DMS53 (cell line): ENCODE results near the gene THADA.
A peak's percentile ranks its signal among the peaks of the same experiment; 100 is the strongest.
"Not testable (repeated sequence)": the region's sequence is repeated elsewhere in the genome, so short reads cannot be mapped to it uniquely, and the experiment has no call there.

ENCODE experiments used
- DNase-seq: peaks from one replicate; lab custom pipeline; 2025; lab: John Stamatoyannopoulos, UW

THADA gene

GRCh38 chr2:43387092-43388062, 208.5 kb downstream of the THADA start:
- peak; percentile 27 for DNase-seq

GRCh38 chr2:43386679-43387078, 209.2 kb downstream of the THADA start:
- not testable (repeated sequence) for DNase-seq

- no peak for DNase-seq
Measured at GRCh38 chr2:43384143-43384542, 211.7 kb downstream of the THADA start.

GRCh38 chr2:43383533-43383932, 212.3 kb downstream of the THADA start:
- no peak for DNase-seq

GRCh38 chr2:43379494-43379893, 216.3 kb downstream of the THADA start:
- DNase-seq = no peak

GRCh38 chr2:43377327-43377726, 218.5 kb downstream of the THADA start:
- no peak for DNase-seq

- DNase-seq = no peak
Measured at GRCh38 chr2:43376523-43377198, 219.2 kb downstream of the THADA start.

GRCh38 chr2:43375746-43376522, 219.9 kb downstream of the THADA start:
- DNase-seq = no peak

- DNase-seq = no peak
Measured at GRCh38 chr2:43372416-43373081, 223.3 kb downstream of the THADA start.

- DNase-seq = peak; percentile 12
Measured at GRCh38 chr2:43370705-43371104, 225.1 kb downstream of the THADA start.

GRCh38 chr2:43370146-43370545, 225.7 kb downstream of the THADA start:
- peak; percentile 46 for DNase-seq

GRCh38 chr2:43368483-43369385, 227.1 kb downstream of the THADA start:
- DNase-seq = no peak

GRCh38 chr2:43367012-43367782, 228.6 kb downstream of the THADA start:
- DNase-seq = no peak

- peak; percentile 44 for DNase-seq
Measured at GRCh38 chr2:43363120-43363519, 232.7 kb downstream of the THADA start.

- DNase-seq = no peak
Measured at GRCh38 chr2:43361286-43361685, 234.6 kb downstream of the THADA start.

- DNase-seq = peak; percentile 25
Measured at GRCh38 chr2:43360137-43360536, 235.7 kb downstream of the THADA start.

GRCh38 chr2:43358410-43359201, 237.2 kb downstream of the THADA start:
- peak; percentile 32 for DNase-seq

GRCh38 chr2:43356774-43357173, 239.1 kb downstream of the THADA start:
- no peak for DNase-seq

GRCh38 chr2:43355399-43355798, 240.4 kb downstream of the THADA start:
- DNase-seq = no peak
